Activated CD4-positive, CD25-positive, alpha-beta regulatory T cell (primary cell): ENCODE results near the gene ZNF550.
"Not testable (repeated sequence)": the region's sequence is repeated elsewhere in the genome, so short reads cannot be mapped to it uniquely, and the experiment has no call there.

ENCODE experiments used
- DNase-seq, 4 experiments: peaks; one replicate each; lab custom pipeline; 2025; lab: John Stamatoyannopoulos, UW

ZNF550 gene

DNA sequence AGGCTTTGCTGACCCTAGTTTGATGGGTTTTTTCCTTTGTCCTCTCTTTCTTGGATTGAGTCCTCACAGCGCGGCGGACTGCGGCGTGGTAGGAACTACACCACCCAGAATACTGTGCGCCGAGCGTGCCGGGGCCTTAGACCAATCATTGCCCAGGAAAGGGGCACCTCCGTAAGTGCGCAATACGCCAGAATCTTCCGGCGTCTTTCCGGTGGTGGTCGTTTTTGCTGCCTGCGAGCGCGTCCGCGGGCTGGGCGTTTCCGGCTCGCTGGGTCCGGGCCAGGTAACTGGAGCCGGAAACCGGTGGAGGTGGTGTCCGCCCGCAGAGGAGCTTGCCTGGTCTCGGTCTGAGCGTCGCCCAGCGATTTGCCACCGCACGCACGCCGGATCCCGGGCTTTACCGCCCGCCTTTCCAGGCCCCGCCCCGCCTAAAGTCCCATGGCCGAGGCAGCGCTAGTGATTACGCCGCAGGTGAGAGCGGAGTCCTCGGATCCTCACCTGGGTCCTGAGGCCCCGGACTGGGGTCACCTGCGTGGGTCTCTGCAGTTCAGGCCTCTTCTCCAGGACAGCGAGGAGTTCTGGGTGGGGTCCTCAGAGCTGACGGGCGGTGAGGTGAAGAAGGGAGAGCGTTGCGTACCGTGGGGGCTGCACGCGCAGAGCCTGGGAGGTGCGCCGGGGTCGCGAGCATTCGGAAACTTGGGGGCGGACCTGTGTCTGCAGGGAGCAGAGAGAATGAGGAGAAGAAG lies 32.4 kb downstream of the ZNF550 start, which contains the start of gene ZNF549:
TSS of gene ZNF549 (plus strand) at position 221 of the 746 bp plus-strand sequence. CDS start at position 439, 218 bp downstream.
- DNase-seq, result peak; percentile 71 to 80 (median 73)

- not testable (repeated sequence) for DNase-seq
These were observed 41.6 kb downstream of the ZNF550 start for GRCh38 chr19:57518021-57518420.

DNA sequence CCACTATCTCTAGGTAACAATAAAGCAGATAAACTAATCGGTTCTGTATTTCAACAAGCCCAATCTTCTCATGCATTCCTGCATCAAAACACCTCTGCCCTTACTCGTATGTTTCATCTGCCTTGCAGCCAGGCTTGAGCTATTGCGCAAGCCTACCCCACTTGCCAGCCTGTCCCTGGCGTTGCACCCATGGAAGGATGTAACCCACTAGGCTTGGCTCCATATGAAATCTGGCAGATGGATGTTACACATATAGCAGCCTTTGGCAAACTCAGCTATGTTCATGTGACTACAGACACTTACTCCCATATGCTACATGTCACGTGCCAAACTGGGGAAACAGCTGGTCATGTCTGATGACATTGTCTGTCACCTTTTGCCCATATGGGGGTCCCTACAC lies 44.4 kb downstream of the ZNF550 start:
- no peak for DNase-seq

DNA sequence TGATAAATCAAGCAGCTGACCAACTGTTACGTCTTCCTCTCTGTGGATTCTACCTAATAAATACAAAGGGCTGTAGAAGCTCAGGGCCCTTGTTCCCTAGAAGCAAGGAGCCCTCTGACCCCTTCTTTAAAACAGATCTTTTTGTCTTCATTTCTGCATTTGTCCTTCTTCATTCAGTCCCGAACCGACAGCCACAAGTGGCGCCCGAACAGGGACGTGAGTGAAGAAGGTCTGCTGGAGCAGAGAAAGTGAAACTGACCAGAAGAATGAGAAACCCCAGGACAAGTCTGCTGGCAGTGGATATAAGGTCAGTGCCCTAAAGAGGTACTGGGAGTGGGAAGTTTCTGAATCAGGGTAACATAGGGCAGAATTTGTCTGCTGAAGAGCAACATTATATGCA lies 46.8 kb downstream of the ZNF550 start:
- DNase-seq, result no peak

GRCh38 chr19:57511484-57511883 lies 48.2 kb downstream of the ZNF550 start:
- DNase-seq, result no peak

GRCh38 chr19:57506163-57506562 lies 53.5 kb downstream of the ZNF550 start:
- no peak for DNase-seq

DNA sequence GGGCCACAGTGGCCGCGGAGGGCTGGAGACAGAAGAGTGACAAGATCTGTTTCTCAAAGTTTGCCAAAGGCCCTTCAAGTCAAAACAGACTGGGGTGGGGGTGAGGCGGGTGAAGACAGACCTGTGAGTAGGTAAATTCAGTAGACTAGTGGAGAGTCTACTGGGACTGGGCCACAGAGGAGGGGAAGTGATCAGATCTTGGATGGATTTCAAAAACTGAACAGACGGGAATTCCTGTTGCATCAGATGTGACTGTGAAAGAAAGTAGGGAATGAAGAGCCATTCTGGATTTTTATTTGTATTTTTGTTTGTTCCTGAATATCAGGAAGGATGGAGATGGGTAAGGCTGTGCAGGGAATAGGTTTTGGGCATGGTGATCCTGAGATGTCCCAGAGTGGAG lies 59.3 kb downstream of the ZNF550 start:
- not testable (repeated sequence) for DNase-seq

GRCh38 chr19:57499680-57500395 lies 59.8 kb downstream of the ZNF550 start, which contains the start of gene ZNF773:
TSS of gene ZNF773 (plus strand) at chr19:57499938. CDS start at chr19:57500081, 143 bp downstream.
- DNase-seq, result peak; percentile 91 to 96 (median 95)

DNA sequence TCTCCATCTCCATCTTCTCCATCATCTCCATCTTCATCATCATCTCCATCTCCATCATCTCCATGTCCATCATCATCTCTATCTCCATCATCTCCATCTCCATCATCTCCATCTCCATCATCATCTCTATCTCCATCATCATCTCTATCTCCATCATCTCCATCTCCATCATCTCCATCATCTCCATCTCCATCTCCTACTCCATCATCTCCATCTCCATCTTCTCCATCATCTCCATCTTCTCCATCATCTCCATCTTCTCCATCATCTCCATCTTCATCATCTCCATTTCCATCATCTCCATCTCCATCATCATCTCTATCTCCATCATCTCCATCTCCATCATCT lies 60.4 kb downstream of the ZNF550 start:
- not testable (repeated sequence) for DNase-seq

GRCh38 chr19:57488299-57488644 lies 71.4 kb downstream of the ZNF550 start:
- DNase-seq, result not testable (repeated sequence)

DNA sequence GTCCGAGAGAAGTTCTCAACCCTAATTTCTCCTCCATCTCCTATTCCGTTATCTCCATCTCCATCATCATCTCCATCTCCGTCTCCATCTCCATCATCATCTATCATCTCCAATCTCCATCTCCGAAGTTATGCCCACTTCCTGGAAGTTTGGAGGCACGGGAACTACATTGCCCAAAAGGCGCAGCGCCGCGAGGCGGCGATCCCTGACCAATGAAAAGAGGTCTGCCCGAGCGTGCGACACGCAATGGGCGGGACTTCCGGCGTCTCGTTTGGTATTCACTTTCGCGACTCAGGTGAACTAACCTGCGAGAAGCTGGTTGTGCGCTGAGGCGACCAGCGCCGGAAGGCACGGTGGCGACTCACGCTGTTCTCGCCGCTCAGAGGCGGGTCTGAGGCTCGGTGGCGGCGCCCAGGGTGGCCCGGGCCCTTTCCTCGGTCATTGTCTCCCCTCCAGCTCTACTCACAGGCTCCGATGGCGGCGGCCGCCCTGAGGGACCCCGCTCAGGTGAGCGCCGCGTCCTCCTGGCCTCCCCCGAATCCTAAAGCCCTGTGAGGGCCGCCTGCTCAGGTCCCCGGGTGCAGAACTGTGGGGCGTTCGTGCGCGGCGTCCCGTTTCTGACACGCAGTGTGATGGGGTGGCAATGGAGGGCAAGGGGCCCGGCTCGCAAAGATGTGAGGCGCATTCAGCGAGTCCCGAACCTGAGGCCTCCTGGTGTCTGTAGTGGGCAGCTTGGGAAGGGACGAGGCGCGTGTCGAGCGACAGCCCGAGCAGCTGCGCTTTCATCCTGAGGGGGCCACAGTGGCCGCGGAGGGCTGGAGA lies 72.0 kb downstream of the ZNF550 start, which contains the start of gene ZNF419:
TSS of gene ZNF419 (plus strand) at position 274 of the 822 bp plus-strand sequence. CDS start at position 475, 201 bp downstream.
- DNase-seq, result peak; percentile 89 to 93 (median 90)
